ENCODE measurements around the gene PILRA.
"Not testable (repeated sequence)": the region's sequence is repeated elsewhere in the genome, so short reads cannot be mapped to it uniquely, and the experiment has no call there.

PILRA gene

GRCh38 chr7:100358027-100358856 lies 15.0 kb upstream of the PILRA start, which contains the start of gene PILRB:
Gene PILRB, plus strand, starts transcription at chr7:100358117. Its CDS starts 186 bp downstream, at chr7:100358303.
- DNase-seq (ENCODE audit: low spot score) = no peak

DNA sequence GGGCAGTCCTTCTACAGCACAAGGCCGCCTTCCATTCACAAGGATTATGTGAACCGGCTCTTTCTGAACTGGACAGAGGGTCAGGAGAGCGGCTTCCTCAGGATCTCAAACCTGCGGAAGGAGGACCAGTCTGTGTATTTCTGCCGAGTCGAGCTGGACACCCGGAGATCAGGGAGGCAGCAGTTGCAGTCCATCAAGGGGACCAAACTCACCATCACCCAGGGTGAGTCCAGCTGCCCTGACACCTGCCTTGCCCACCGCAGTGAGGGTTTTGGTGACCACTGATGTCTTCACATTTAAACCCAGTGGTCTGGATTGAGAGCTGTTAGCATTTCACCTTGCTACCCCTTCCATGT lies 14.5 kb upstream of the PILRA start:
- no peak for DNase-seq (ENCODE audit: low spot score)

GRCh38 chr7:100360135-100360854 lies 13.0 kb upstream of the PILRA start:
- DNase-seq (ENCODE audit: low spot score) = no peak

GRCh38 chr7:100363098-100363497 lies 10.2 kb upstream of the PILRA start:
- DNase-seq (ENCODE audit: low spot score) = no peak

DNA sequence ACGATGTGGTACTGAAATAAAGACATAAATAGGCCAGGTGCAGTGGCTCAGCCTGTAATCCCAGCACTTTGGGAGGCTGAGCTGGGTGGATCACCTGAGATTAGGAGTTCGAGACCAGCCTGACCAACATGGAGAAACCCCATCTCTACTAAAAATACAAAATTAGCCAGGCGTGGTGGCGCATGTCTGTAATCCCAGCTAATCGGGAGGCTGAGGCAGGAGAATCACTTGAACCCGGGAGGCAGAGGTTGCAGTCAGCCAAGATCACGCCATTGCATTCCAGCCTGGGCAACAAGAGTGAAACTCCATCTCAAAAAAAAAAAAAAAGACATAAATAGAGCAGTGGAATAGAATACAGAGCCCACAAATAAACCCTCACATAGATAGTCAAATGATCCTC lies 9.5 kb upstream of the PILRA start:
- not testable (repeated sequence) for DNase-seq (ENCODE audit: low spot score)

- DNase-seq (ENCODE audit: low spot score) = no peak
These were observed 8.8 kb upstream of the PILRA start for GRCh38 chr7:100364480-100364879.

GRCh38 chr7:100365998-100366367 lies 7.3 kb upstream of the PILRA start:
- not testable (repeated sequence) for DNase-seq (ENCODE audit: low spot score)

- DNase-seq (ENCODE audit: low spot score) = peak; percentile 52
These were observed 6.7 kb upstream of the PILRA start for GRCh38 chr7:100366411-100367250.

GRCh38 chr7:100367251-100367620 lies 6.1 kb upstream of the PILRA start:
- no peak for DNase-seq (ENCODE audit: low spot score)

DNA sequence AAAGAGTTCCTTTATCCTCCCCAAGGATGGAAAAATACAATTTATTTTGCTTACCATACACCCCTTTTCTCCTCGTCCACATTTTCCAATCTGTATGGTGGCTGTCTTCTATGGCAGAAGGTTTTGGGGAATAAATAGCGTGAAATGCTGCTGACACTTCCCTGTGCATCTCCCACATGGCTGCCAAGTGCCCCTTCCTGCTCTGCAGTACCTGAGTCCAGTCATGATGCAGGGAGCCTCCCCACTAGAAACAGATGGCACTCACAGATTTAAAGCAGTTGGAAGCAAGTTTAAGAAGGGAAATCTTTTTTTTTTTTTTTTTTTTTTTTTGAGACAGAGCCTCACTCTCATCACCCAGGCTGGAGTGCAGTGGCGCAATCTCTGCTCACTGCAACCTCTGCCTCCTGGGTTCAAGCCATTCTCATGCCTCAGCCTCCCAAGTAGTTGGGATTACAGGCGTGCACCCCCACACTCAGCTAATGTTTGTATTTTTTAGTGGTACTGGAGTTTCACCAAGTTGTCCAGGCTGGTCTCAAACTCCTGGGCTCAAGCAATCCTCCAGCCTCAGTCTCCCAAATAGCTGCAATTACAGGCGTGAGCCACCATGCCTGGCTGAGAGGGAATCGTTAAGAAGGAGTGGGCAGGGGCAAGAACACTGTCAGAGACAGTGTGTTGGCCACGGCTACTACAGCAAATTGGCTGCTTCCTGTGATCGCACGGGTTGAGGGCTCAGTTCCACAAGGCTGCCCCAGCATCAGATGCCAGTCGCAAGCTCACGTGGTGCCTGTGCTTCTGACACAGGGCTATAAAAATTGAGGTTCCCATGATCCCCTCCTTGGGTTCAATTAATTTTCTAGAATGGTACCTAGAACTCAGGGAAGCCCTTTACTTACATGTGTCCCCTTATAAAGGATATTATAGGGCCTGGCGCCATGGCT lies 5.3 kb upstream of the PILRA start:
- peak; percentile 68 for DNase-seq (ENCODE audit: low spot score)

- peak; percentile 85 for DNase-seq (ENCODE audit: low spot score)
These were observed 4.2 kb upstream of the PILRA start for GRCh38 chr7:100369105-100369504.

DNA sequence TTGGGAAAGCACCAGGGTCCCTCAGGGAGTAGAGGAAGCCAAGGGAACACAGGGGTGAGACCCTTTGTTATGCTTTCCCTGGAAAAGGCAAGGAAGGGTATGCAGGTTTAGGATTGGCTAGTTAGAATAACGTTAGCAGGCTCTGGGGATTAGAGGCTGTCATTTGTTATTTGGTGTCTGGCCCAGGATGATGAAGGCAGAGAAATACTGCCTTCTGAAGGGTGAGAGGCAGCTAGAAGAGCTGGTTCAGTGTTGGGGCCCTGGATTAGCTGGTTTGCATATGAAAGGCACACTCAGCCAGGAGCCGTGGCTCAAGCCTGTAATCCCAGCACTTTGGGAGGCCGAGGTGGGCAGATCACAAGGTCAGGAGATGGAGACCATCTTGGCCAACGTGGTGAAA lies 3.0 kb upstream of the PILRA start:
- DNase-seq (ENCODE audit: low spot score) = no peak

DNA sequence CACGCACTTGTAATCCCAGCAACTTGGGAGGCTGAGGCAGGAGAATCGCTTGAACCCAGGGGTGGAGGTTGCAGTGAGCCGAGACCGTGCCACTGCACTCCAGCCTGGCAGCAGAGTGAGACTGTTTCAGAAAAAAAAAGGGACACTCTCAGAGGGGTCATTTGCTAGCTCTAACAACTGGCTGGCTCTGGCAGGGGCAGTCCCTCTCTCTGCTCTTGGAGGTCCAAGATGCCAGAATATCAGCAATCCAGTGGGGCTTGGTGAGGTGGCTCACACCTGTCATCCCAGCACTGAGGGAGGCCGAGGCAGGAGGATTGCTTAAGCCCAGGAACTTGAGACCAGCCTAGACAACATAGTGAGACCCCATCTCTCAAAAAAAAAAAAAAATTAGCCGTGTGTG lies 2.5 kb upstream of the PILRA start:
- DNase-seq (ENCODE audit: low spot score) = no peak

DNA sequence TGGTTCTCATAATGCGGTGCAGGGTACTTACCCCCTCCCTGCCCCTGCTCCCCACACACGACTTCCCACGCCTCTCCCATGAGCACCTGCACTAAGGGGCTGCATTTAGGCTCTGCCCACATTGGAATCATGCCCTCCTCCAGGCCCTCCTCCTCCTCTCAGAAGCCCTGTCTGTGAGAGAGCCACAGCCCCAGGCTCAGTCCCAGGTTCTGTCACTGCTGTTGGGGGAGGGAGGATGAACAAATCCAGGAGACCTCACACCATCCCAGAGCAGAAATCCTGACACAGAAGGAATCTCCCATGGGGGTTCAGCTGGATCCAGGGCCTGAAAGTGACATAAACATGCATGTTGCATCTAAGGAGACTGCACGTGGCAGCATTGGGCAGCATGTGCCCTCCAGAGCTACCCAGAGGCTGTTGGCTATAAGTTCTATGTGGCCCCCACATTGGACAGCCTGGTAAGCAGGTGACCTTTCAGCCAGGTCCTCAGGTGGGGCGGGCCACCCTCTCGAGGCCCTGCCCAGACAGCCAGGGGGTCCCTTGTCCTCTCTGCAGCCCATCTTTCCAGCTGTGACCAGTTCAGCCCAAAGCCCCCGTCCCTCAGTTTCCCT lies 1.6 kb upstream of the PILRA start:
- DNase-seq (ENCODE audit: low spot score) = no peak

GRCh38 chr7:100372256-100372655 lies 1.0 kb upstream of the PILRA start:
- DNase-seq (ENCODE audit: low spot score) = no peak

DNA sequence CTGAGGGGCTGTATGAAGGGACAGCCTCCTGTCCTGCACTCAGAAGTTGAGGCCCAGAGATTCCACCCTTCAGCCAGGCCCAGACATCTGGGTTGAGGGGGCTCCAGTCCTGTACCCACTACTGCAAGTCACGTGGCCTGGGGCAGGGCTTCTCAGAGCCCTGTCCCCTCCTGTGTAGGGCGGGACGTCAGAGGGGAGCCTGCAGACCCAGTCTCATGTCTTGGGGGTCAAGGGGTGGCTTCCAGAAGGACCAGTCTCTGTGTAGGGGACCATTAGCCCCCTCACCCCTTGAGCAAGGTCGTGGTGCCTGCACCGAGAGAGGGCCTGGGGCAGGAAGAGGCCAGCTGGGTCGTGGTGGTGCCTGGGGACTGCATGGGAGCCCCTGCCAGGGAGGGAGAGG lies 593 bp upstream of the PILRA start:
- no peak for DNase-seq (ENCODE audit: low spot score)

DNA sequence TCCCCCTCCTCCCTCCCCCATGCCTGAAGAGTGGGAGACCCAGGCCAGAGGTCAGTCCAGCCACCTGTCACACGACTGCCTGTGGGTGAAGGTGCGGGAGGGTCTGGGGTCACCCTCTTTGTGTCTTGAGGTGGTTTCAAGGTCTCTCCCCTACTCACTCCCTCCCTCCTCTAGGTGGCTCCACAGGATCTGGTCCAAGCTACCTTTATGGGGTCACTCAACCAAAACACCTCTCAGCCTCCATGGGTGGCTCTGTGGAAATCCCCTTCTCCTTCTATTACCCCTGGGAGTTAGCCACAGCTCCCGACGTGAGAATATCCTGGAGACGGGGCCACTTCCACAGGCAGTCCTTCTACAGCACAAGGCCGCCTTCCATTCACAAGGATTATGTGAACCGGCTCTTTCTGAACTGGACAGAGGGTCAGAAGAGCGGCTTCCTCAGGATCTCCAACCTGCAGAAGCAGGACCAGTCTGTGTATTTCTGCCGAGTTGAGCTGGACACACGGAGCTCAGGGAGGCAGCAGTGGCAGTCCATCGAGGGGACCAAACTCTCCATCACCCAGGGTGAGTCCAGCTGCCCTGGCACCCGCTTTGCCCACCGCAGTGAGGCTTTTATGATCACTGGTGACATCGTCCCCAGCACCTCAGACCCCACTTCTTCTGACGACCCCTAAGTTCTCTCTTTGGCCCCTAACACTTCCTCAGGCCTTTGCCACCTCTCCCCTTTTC lies 747 bp downstream of the PILRA start:
- DNase-seq (ENCODE audit: low spot score) = not testable (repeated sequence)

- no peak for DNase-seq (ENCODE audit: low spot score)
These were observed 1.3 kb downstream of the PILRA start for GRCh38 chr7:100374601-100375000.

- no peak for DNase-seq (ENCODE audit: low spot score)
These were observed 2.8 kb downstream of the PILRA start for GRCh38 chr7:100376066-100376465.

DNA sequence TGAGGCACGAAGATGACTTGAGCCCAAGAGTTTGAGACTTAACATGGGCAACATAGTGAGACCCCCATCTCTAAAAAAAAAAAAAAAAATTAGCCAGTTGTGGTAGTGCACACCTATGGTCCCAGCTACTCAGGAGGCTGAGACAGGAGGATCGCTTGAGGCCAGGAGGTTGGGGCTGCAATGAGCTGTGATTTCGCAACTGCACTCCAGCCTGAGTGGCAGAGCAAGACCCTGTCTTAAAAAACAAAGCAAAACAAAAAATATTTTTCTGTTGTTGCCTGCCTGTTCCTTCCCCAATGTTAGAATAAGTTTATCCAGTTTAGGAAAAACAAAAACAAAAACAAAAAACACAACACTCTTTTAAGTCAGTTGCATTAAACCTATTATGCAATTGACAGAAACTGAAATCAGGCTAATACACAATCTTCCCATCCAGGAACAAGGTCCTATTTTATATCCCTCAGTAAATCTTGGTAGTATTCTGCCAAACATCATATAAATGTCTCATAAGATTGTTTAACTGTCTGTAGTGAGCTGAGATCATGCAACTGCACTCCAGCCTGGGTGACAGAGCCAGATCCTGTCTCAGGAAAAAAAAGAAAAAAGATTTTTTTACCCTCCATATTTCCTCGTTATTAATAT lies 4.9 kb downstream of the PILRA start:
- no peak for DNase-seq (ENCODE audit: low spot score)

Data from germinal center (tissue), 1 donor.